ENCODE results near the gene DENND2D. TPM values are rescaled to one million over a fixed set of nuclear protein-coding genes. Genes with fewer than 3 reads are reported as not detected.

Gene DENND2D
- total and polyA plus RNA-seq, 2 experiments from 2014 or later, result 2.5 to 3.0 TPM

GRCh38 chr1:111161843-111162487 lies 38.5 kb downstream of the DENND2D start:
- no peak overlapping the region for H3K27ac ChIP-seq (ENCODE audit: low read depth)
- H3K4me1 ChIP-seq (ENCODE audit: insufficient read depth), result no peaks in the 10 kb centered on the region
- no peaks in the 10 kb centered on the region for H3K9me2 ChIP-seq (ENCODE audit: insufficient read depth)
- H3K4me3 ChIP-seq, result no peak overlapping the region
- TF ChIP-seq EZH2 (IDR thresholded peaks at IDR 0.05; ENCODE audit: low read depth, unreplicated experiment) (no peak), CTCF (conservative IDR thresholded peaks at IDR 0.05; ENCODE audit: low read depth in 2 of 2) (no peak), ZNF114 (CRISPR knock-in tag; IDR thresholded peaks at IDR 0.05) (no peak), ETS1 (IDR thresholded peaks at IDR 0.05) (no peak), REST (IDR thresholded peaks at IDR 0.05; ENCODE audit: unreplicated experiment) (no peak), ZNF462 (CRISPR knock-in tag; IDR thresholded peaks at IDR 0.05) (no peak), POLR2AphosphoS5 (IDR thresholded peaks at IDR 0.05; ENCODE audit: low read depth) (no peak), EZH2phosphoT487 (IDR thresholded peaks at IDR 0.05; ENCODE audit: unreplicated experiment) (no peak), ZNF331 (CRISPR knock-in tag; IDR thresholded peaks at IDR 0.05; ENCODE audit: low read depth) (no peak), CREB1 (CRISPR knock-in tag; IDR thresholded peaks at IDR 0.05; ENCODE audit: low read depth) (no peak), STAT1 (IDR thresholded peaks at IDR 0.05; ENCODE audit: unreplicated experiment) (no peak), JUNB (IDR thresholded peaks at IDR 0.05; ENCODE audit: unreplicated experiment) (no peak), NANOG (IDR thresholded peaks at IDR 0.05; ENCODE audit: borderline replicate concordance) (no peak)
- no peak for DNase-seq (ENCODE audit: low spot score)
- no peak overlapping the region for H2AFZ ChIP-seq
- no peaks in the 10 kb centered on the region for H3K27me3 ChIP-seq (ENCODE audit: insufficient read depth)
- H3K4me2 ChIP-seq, result no peak overlapping the region
- H3K9me3 Mint-ChIP-seq, result no peaks in the 10 kb centered on the region
- no peak overlapping the region for H3K4me3 Mint-ChIP-seq
- H3K79me2 ChIP-seq (replicated peaks; ENCODE audit: insufficient read depth), result peaks cover 13% of the 10 kb centered on the region
- H3F3A ChIP-seq (replicated peaks; ENCODE audit: low read depth), result no peaks in the 10 kb centered on the region
- H3K36me3 Mint-ChIP-seq (ENCODE audit: low read depth), result peaks cover 6% of the 10 kb centered on the region; the same call in 2 of the 3 replicates
- H4K20me1 ChIP-seq (replicated peaks; ENCODE audit: insufficient read depth), result no peaks in the 10 kb centered on the region
- no peaks in the 10 kb centered on the region for H3K36me3 ChIP-seq (ENCODE audit: insufficient read depth)
- H3K4me1 Mint-ChIP-seq, result no peaks in the 10 kb centered on the region
- ATAC-seq, result no peak
- H3K27ac Mint-ChIP-seq, result no peak overlapping the region
- H3K27me3 Mint-ChIP-seq (ENCODE audit: insufficient read depth, low read depth, poor library complexity), result no peaks in the 10 kb centered on the region
